Liver (tissue), 9 donors: ENCODE measurements around the gene KCNN3. TPM values are rescaled to one million over a fixed set of nuclear protein-coding genes. Genes with fewer than 3 reads are reported as not detected.

ENCODE experiments used
- DNase-seq: peaks from one replicate; pipeline ENCODE4 v3.0.0-alpha.2; 2017; ENCODE audit warnings: low spot score
- H3K27ac ChIP-seq, 2 donors: one replicate each; pipeline ENCODE4 v1.7.0; 2013; ENCODE audit warnings: inconsistent platforms in 2 of 2, low read length in 2 of 2, control low read depth in 1 of 2, low read depth in 1 of 2, mild to moderate bottlenecking in 1 of 2
- H3K27me3 ChIP-seq, 4 donors: one replicate each; pipeline versions ENCODE4 v1.6.1 to v1.7.0; 2013; ENCODE audit warnings: low read length in 3 of 4, inconsistent platforms in 1 of 4, mild to moderate bottlenecking in 1 of 4, moderate library complexity in 1 of 4; ENCODE audit not compliant: control insufficient read depth in 4 of 4, insufficient read depth in 4 of 4
- H3K36me3 ChIP-seq, 4 donors: one replicate each; pipeline versions ENCODE4 v1.6.1 to v1.7.0; 2013; ENCODE audit warnings: low read length in 3 of 4, mild to moderate bottlenecking in 3 of 4, low read depth in 1 of 4, moderate library complexity in 1 of 4; ENCODE audit not compliant: control insufficient read depth in 4 of 4, insufficient read depth in 3 of 4
- H3K4me1 ChIP-seq, 4 donors: one replicate each; pipeline versions ENCODE4 v1.6.1 to v1.7.0; 2013; ENCODE audit warnings: low read length in 3 of 4, mild to moderate bottlenecking in 3 of 4, moderate library complexity in 1 of 4; ENCODE audit not compliant: control insufficient read depth in 4 of 4, insufficient read depth in 4 of 4
- H3K4me3 ChIP-seq, 3 donors: one replicate each; pipeline versions ENCODE4 v1.6.1 to v1.7.0; 2013; ENCODE audit warnings: low read length in 3 of 3, control low read depth in 1 of 3, low read depth in 1 of 3, mild to moderate bottlenecking in 1 of 3
- H3K9ac ChIP-seq, 2 donors: one replicate each; pipeline ENCODE4 v1.7.0; 2013; ENCODE audit warnings: low read length in 2 of 2, mild to moderate bottlenecking in 2 of 2, moderate library complexity in 2 of 2, control low read depth in 1 of 2, low read depth in 1 of 2
- H3K9me3 ChIP-seq, 4 donors: one replicate each; pipeline versions ENCODE4 v1.6.1 to v1.7.0; 2013; ENCODE audit warnings: low read length in 3 of 4; ENCODE audit not compliant: control insufficient read depth in 4 of 4
- EGR1 ChIP-seq, 2 donors: IDR thresholded peaks; 2 replicates each; pipeline ENCODE4 v1.6.1; 2016 to 2018; ENCODE audit warnings: antibody characterized with exemption in 2 of 2, low read depth in 2 of 2
- FOXA1 ChIP-seq: IDR thresholded peaks from 2 replicates; pipeline ENCODE4 v1.6.1; 2016; ENCODE audit warnings: antibody characterized with exemption
- GABPA ChIP-seq, 2 donors: IDR thresholded peaks in 1 of 2; conservative IDR thresholded peaks in 1 of 2; 2 replicates each; pipeline ENCODE4 v1.6.1; 2016; ENCODE audit warnings: antibody characterized with exemption in 2 of 2, mild to moderate bottlenecking in 1 of 2, moderate library complexity in 1 of 2
- HNF4A ChIP-seq, 2 donors: conservative IDR thresholded peaks; 2 replicates each; pipeline ENCODE4 v1.6.1; 2016; ENCODE audit warnings: antibody characterized with exemption in 2 of 2, mild to moderate bottlenecking in 2 of 2
- JUND ChIP-seq, 2 donors: IDR thresholded peaks; 2 replicates each; pipeline ENCODE4 v1.6.1; 2016; ENCODE audit warnings: antibody characterized with exemption in 2 of 2
- NR2F2 ChIP-seq: IDR thresholded peaks from 2 replicates; pipeline ENCODE4 v1.6.1; 2016; ENCODE audit warnings: antibody characterized with exemption
- RAD21 ChIP-seq, 2 donors: IDR thresholded peaks; 2 replicates each; pipeline ENCODE4 v1.6.1; 2016; ENCODE audit warnings: antibody characterized with exemption in 2 of 2, mild to moderate bottlenecking in 2 of 2
- RXRA ChIP-seq, 2 donors: IDR thresholded peaks; 2 replicates each; pipeline ENCODE4 v1.6.1; 2017 to 2018; ENCODE audit warnings: antibody characterized with exemption in 2 of 2, mild to moderate bottlenecking in 1 of 2
- SP1 ChIP-seq: IDR thresholded peaks from 2 replicates; pipeline ENCODE4 v1.6.1; 2018; ENCODE audit warnings: antibody characterized with exemption, mild to moderate bottlenecking
- WGBS: extraction: QIAGEN DNeasy Blood & Tissue Kit; methylation state at CpG from one replicate; pipeline ENCODE4 v1.1.7; 2013; 5-methylcytosine and 5-hydroxymethylcytosine counted together
- polyA plus RNA-seq, 2 donors: library from polyadenylated mRNA; stranded (reverse) in 1 of 2; unstranded in 1 of 2; fragments of 200-250 nt in 1 of 2; fragments of >200 nt in 1 of 2; fragmentation: Nextera tagmentation in 1 of 2; extraction: Ambion mirVana in 1 of 2; gene quantifications; one replicate each; pipeline versions ENCODE4 v1.2.1 to v1.2.3, GENCODE V29; 2013 to 2015
- total RNA-seq, 2 donors: library from RNA; depleted of rRNA; stranded (reverse); fragments of >200 nt; gene quantifications; one replicate each; pipeline ENCODE4 v1.2.3, GENCODE V29; 2014
- TF ChIP-seq, protein P1 (sequence below): IDR thresholded peaks from 2 replicates; pipeline ENCODE4 v1.6.1; 2016; ENCODE audit warnings: antibody characterized with exemption
- TF ChIP-seq, protein P2 (sequence below): fragments of 150-350 bp; IDR thresholded peaks from 2 replicates; pipeline ENCODE4 v1.5.1; 2017; ENCODE audit warnings: improper control_type of control experiment, low read depth, low read length; ENCODE audit not compliant: missing input control
- TF ChIP-seq, protein P3 (sequence below): IDR thresholded peaks from 2 replicates; pipeline ENCODE4 v1.6.1; 2016; ENCODE audit warnings: antibody characterized with exemption
- TF ChIP-seq, protein P4 (sequence below): IDR thresholded peaks from 2 replicates; pipeline ENCODE4 v1.6.1; 2016; ENCODE audit warnings: antibody characterized with exemption
- donor health status: healthy.
- donor health status: healthy.
- donor health status: healthy.
- donor health status: healthy.
- donor health status: healthy.

Gene KCNN3
- total and polyA plus RNA-seq, 4 donors, result 0.09 to 0.68 (median 0.15) TPM

DNA sequence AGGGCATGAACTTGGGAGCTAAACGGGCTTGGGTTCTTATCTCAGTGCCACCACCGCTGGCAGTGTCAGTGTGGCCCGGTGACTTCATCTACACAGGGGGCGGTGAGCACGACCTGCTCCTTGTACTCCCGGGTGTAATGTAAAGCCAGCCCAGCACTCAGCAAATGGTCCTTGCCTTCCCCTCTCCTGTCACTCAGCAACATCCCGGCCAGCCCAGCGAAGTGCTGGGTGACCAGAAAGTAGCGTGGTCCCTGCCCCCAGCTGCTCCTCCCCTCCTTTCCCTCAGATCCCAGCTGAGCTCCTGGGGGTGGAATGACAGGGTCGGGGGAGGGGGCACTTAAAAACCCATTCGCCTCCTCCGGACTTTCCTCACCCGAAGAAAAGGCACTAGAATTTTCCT lies 7.2 kb downstream of the KCNN3 start:
- WGBS, result 58% methylated on average over 13 of the region's 13 CpGs
- Histone ChIP-seq H3K27me3 (no peaks in the 10 kb centered on the region), H3K4me1 (no peaks in the 10 kb centered on the region), H3K9me3 (no peaks in the 10 kb centered on the region), H3K27ac (no peak overlapping the region), H3K4me3 (no peak overlapping the region), H3K36me3 (no peaks in the 10 kb centered on the region), H3K9ac (no peak overlapping the region)
- no peak for DNase-seq
- TF ChIP-seq, protein P1, sequence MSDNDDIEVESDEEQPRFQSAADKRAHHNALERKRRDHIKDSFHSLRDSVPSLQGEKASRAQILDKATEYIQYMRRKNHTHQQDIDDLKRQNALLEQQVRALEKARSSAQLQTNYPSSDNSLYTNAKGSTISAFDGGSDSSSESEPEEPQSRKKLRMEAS, result no peak
- TF ChIP-seq SP1 (no peak), GABPA (IDR thresholded peaks at IDR 0.05 in 1 of 2, conservative IDR thresholded peaks at IDR 0.05 in 1 of 2) (no peak), NR2F2 (no peak), RAD21 (IDR thresholded peaks at IDR 0.05) (no peak), EGR1 (IDR thresholded peaks at IDR 0.05; ENCODE audit: low read depth in 2 of 2) (no peak)

DNA sequence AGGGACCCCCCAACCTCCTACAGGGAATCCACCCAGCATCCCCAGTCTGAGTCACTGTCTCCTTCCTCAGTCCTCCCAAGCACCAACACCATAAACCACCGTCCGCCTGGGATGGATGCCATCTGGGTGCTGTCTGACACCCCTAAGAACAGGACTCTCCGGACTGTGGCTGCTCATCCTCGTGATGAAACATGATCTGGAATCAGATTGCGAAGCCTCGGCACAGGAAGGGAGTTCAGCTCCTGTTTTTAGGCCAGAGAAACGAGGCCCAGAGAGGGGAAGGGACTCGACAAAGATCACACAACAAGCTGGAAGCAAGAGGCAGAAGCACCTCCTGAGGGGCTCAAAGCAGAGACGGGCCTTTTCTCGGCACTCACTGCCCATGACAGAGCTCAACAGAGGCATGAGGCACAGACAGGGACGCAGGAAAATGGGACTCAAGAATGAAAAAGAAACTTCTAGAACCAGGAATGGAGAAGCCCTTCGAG lies 8.4 kb downstream of the KCNN3 start:
- H3K27me3 ChIP-seq, result no peaks in the 10 kb centered on the region
- H3K4me3 ChIP-seq, result no peak overlapping the region
- no peak overlapping the region for H3K27ac ChIP-seq
- no peaks in the 10 kb centered on the region for H3K4me1 ChIP-seq
- H3K9me3 ChIP-seq, result no peaks in the 10 kb centered on the region
- no peaks in the 10 kb centered on the region for H3K36me3 ChIP-seq
- no peak for TF ChIP-seq NR2F2
- TF ChIP-seq JUND (IDR thresholded peaks at IDR 0.05), result no peak
- TF ChIP-seq FOXA1, result no peak
- TF ChIP-seq, protein P2, sequence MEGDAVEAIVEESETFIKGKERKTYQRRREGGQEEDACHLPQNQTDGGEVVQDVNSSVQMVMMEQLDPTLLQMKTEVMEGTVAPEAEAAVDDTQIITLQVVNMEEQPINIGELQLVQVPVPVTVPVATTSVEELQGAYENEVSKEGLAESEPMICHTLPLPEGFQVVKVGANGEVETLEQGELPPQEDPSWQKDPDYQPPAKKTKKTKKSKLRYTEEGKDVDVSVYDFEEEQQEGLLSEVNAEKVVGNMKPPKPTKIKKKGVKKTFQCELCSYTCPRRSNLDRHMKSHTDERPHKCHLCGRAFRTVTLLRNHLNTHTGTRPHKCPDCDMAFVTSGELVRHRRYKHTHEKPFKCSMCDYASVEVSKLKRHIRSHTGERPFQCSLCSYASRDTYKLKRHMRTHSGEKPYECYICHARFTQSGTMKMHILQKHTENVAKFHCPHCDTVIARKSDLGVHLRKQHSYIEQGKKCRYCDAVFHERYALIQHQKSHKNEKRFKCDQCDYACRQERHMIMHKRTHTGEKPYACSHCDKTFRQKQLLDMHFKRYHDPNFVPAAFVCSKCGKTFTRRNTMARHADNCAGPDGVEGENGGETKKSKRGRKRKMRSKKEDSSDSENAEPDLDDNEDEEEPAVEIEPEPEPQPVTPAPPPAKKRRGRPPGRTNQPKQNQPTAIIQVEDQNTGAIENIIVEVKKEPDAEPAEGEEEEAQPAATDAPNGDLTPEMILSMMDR, result no peak
- TF ChIP-seq, protein P3, sequence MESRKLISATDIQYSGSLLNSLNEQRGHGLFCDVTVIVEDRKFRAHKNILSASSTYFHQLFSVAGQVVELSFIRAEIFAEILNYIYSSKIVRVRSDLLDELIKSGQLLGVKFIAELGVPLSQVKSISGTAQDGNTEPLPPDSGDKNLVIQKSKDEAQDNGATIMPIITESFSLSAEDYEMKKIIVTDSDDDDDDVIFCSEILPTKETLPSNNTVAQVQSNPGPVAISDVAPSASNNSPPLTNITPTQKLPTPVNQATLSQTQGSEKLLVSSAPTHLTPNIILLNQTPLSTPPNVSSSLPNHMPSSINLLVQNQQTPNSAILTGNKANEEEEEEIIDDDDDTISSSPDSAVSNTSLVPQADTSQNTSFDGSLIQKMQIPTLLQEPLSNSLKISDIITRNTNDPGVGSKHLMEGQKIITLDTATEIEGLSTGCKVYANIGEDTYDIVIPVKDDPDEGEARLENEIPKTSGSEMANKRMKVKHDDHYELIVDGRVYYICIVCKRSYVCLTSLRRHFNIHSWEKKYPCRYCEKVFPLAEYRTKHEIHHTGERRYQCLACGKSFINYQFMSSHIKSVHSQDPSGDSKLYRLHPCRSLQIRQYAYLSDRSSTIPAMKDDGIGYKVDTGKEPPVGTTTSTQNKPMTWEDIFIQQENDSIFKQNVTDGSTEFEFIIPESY, result no peak
- H3K9ac ChIP-seq, result no peak overlapping the region
- 80% methylated on average over 12 of the region's 12 CpGs for WGBS
- DNase-seq, result no peak

DNA sequence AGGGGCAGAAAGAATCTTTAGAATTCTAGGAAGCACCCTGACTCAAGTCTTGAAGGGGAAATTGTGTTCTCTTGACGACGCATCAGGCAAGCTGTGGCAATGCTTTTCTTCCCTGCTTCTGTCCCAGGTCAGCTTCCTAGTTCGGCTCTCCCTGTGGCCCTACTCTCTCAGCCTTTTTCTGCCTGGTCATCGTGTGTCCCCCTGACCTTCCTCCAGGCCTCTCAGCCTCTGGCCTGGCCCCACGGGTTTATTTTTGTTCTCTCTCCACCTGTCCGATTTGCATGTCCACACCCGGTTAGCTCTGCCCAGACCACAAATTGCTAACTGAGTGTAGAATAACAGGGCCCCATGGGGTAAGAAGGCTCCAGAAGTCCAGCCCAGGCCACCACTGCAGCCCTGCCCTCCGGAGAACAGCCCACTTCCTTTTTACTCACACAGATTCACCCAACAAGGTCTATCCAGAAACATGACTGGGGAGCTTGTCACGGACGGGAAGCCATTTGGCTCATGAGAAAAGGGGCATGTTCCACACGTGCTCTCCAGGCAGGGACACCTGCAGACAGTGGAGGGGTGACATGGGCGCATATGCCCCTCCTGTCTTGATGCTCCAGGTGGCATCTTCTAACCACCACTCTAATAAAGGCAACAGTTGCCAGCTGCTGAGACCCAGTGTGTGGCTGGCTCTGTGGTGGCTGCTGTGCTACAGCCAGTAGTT lies 9.8 kb downstream of the KCNN3 start:
- Histone ChIP-seq H3K27ac (no peak overlapping the region), H3K9ac (no peak overlapping the region)
- TF ChIP-seq, protein P3, result no peak
- TF ChIP-seq, protein P4, sequence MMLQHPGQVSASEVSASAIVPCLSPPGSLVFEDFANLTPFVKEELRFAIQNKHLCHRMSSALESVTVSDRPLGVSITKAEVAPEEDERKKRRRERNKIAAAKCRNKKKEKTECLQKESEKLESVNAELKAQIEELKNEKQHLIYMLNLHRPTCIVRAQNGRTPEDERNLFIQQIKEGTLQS, result no peak
- TF ChIP-seq EGR1 (IDR thresholded peaks at IDR 0.05; ENCODE audit: low read depth in 2 of 2) (no peak), RXRA (IDR thresholded peaks at IDR 0.05) (no peak), HNF4A (conservative IDR thresholded peaks at IDR 0.05) (no peak), FOXA1 (no peak), JUND (IDR thresholded peaks at IDR 0.05) (no peak), GABPA (IDR thresholded peaks at IDR 0.05 in 1 of 2, conservative IDR thresholded peaks at IDR 0.05 in 1 of 2) (no peak)
- TF ChIP-seq, protein P2, result no peak
- TF ChIP-seq, protein P1, result no peak

More for the DNA sequence above, 9.8 kb downstream of the KCNN3 start:
- H3K9me3 ChIP-seq, result no peaks in the 10 kb centered on the region
- no peaks in the 10 kb centered on the region for H3K27me3 ChIP-seq
- no peak overlapping the region for H3K4me3 ChIP-seq
- H3K36me3 ChIP-seq, result no peaks in the 10 kb centered on the region
- no peak for DNase-seq
- H3K4me1 ChIP-seq, result no peaks in the 10 kb centered on the region
- 75% methylated on average over 12 of the region's 12 CpGs for WGBS
